GM12874 (cell line): ENCODE measurements around the gene PLCB3.

ENCODE experiments used
- TF ChIP-seq, protein P1 (sequence below): IDR thresholded peaks from 2 replicates; pipeline ENCODE4 v1.5.1; 2011; ENCODE audit warnings: low read depth, mild to moderate bottlenecking, control low read depth, low read length, moderate library complexity; ENCODE audit not compliant: insufficient read depth

Gene PLCB3

DNA sequence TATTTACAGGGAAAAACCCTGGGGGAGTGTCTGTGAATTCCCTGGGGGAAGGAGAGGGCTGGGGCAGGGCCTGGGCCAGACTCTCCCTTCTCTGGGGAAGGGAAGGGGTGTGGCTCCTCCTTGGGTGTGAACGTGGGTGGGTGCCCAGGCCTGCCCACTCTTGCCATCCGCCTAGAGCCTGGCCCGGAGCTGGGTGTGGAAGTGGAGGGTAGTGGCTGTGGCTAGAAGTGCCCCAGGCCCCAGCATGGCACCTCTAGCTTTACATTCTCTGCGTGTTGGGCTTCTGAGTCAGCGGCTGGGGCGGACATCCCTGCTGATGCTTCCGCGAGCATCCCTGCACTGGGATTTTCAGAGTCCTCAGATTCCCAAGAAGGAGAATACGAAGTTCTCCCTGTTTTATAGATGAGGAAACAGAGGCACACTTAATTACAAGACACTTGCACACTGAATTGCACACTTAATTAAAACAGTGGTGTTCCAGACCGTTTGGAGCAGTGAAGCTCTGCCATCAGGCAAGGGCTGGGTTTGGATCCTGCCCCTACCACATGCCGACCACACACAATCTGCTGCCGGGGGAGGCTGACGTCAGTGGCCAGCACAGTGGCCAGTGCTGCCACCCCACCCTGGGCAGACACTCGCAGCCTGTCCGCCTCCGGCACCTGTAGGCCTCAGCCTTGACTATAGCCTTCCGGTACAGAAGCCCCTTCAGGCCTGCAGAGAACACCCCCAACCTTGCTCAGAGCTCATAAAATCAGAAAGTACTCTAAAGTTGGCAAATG lies 25.5 kb downstream of the PLCB3 start:
- TF ChIP-seq, protein P1, sequence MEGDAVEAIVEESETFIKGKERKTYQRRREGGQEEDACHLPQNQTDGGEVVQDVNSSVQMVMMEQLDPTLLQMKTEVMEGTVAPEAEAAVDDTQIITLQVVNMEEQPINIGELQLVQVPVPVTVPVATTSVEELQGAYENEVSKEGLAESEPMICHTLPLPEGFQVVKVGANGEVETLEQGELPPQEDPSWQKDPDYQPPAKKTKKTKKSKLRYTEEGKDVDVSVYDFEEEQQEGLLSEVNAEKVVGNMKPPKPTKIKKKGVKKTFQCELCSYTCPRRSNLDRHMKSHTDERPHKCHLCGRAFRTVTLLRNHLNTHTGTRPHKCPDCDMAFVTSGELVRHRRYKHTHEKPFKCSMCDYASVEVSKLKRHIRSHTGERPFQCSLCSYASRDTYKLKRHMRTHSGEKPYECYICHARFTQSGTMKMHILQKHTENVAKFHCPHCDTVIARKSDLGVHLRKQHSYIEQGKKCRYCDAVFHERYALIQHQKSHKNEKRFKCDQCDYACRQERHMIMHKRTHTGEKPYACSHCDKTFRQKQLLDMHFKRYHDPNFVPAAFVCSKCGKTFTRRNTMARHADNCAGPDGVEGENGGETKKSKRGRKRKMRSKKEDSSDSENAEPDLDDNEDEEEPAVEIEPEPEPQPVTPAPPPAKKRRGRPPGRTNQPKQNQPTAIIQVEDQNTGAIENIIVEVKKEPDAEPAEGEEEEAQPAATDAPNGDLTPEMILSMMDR, result no peak

DNA sequence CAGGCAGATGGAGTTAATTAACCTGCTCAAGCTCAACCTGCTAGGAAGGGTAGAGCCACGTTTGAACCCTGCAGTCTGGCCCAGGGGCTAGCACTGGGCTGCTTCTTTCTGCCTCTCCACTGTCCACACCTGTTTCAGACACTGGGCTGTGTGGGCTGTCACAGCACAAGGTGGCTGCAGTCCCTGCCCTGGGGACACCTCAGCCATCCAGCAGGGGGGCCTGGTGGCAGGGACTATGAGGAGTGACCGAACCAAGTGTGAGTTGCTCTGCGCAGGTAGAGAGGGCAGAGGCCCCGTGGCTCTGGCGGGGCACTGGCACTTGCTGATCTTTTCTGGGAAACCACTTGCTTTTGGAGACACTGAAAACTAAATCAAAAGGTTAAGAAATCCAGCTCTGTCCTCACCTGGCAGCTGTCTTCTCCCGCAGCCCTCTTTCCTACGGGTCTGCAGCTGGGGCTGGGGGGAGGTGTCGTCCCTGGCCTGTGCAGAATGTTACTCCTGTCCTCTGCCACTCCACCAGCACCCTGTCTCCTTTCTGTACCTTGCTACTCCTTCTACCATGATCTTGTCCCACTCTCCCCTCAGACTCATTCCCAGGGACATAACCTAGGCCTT lies 27.4 kb downstream of the PLCB3 start:
- TF ChIP-seq, protein P1, result no peak

GRCh38 chr11:64281957-64282770 lies 30.8 kb downstream of the PLCB3 start:
- TF ChIP-seq, protein P1, result no peak

DNA sequence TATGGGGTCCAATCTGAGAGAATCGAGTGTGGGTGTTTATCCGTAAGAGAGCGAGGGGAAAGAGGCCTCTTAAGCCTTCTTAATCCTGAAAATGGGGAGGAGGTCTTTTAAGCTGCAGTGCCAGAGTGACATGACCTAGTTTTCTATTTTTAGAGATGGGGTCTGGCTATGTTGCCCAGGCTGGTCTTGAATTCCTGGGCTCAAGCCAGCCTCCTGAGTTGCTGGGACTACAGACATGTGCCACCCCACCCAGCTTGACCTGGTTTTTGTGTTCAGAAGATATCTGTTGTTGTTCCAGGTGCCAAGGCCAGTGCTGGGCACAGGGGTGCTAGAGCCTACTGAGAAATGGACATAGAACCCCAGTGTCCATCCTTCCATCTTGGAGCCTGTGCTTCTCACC lies 31.8 kb downstream of the PLCB3 start:
- TF ChIP-seq, protein P1, result no peak

GRCh38 chr11:64284048-64284961 lies 33.0 kb downstream of the PLCB3 start, which contains the start of gene BAD:
Gene BAD, minus strand, starts transcription at chr11:64284665. Its CDS starts 297 bp downstream, at chr11:64284368.
- TF ChIP-seq, protein P1, result 0 out of 2 replicates have a peak, but pooled peaks have one; percentile 6

DNA sequence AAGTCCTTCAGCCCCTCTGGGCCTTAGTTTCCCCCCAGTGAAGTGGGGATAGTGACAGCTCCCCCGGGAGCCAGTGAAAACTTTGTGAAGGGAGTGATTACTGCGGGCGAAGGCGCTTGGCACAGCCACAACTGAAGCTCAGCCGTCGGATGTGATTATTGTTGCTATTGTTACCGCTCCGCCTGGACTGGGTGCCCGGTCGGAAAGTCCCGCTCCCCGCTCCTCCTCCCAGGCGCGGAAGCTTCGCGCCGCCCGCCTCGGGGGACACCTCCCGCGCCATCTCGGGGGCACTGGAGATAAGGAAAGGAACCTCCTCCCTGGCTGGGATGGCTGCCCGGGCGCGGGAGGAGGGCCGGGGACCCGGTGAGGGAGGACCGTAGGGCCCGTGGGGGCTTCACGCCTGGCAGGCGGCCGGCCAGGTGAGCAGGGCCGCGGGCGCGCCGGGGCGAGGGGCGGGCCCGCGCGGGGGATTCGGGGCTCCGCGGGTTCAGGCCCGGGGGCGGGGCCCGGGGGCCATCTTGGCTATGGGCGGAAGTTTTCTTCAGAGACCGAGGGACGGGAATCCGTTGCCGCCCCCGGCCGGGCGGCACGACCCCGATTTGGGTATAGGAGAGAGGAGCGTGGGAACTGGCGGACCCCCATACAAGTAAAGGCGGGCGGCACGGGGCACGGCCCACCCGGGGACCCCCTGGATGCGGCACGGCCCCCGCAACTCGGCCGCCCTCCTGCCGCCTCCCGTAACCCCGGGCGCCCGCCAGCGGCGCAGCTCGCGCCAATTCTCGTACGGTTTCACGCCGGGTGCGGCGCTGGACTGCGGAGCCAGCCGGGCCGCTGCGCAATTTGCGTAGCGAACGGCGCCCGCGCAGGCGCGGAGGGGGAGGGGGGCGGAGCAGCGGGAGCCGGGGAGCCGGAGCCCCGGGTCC lies 33.9 kb downstream of the PLCB3 start, which contains the start of gene GPR137:
Gene GPR137 (plus strand): TSS at position 887 of the 923 bp plus-strand sequence. CDS start 677 bp downstream, outside the sequence.
- TF ChIP-seq, protein P1, result no peak
